Stimulated activated naive B cell treated with anti-CD40 and anti-IgM and Interleukin-4, amounts not matched to agents 10 μg/mL and 1 μg/mL and 100 μg/mL, for 72 hours (primary cell): Measurements from ENCODE around the gene APOL2.

ENCODE experiments used
- ATAC-seq, 2 donors: fragments of 150-1000 bp; cut with Tn5 transposase; replicated peaks; 2 replicates each; pipeline ENCODE4 v1.10.0; 2021; ENCODE audit warnings: moderate library complexity in 1 of 2
- DNase-seq: peaks from one replicate; pipeline ENCODE4 v3.0.0; 2021
- H3K27ac Mint-ChIP-seq: one replicate; pipeline ENCODE4 v1.8.0; 2022; ENCODE audit warnings: mild to moderate bottlenecking, mixed read lengths
- H3K27me3 Mint-ChIP-seq, 2 donors: one replicate each; pipeline ENCODE4 v1.8.0; 2022; ENCODE audit warnings: mixed read lengths in 2 of 2
- H3K36me3 Mint-ChIP-seq, 2 donors: one replicate each; pipeline ENCODE4 v1.8.0; 2022; ENCODE audit warnings: mixed read lengths in 2 of 2, mild to moderate bottlenecking in 1 of 2
- H3K4me1 Mint-ChIP-seq, 2 donors: one replicate each; pipeline ENCODE4 v1.8.0; 2022; ENCODE audit warnings: mixed read lengths in 2 of 2, mild to moderate bottlenecking in 1 of 2
- H3K4me3 Mint-ChIP-seq, 2 donors: one replicate each; pipeline ENCODE4 v1.8.0; 2022; ENCODE audit warnings: mild to moderate bottlenecking in 2 of 2, mixed read lengths in 2 of 2, moderate library complexity in 1 of 2
- H3K9me3 Mint-ChIP-seq, 2 donors: one replicate each; pipeline ENCODE4 v1.8.0; 2022; ENCODE audit warnings: mixed read lengths in 2 of 2, mild to moderate bottlenecking in 1 of 2

APOL2 gene

GRCh38 chr22:36239401-36240171 is at the start of gene APOL2:
Gene APOL2, minus strand, starts transcription at chr22:36239527. Its CDS starts 6,365 bp downstream, at chr22:36233162.
- Mint-ChIP-seq H3K4me1 (peaks cover 31 to 53% of the 10 kb centered on the region in 2 donors), H3K9me3 (peaks cover 2 to 10% of the 10 kb centered on the region in 2 donors), H3K36me3 (peaks cover 27 to 37% of the 10 kb centered on the region in 2 donors), H3K27me3 (no peaks in the 10 kb centered on the region), H3K27ac (peak within 1 kb of the TSS; percentile 98), H3K4me3 (peak within 1 kb of the TSS; percentile 97 to 99)
- DNase-seq, result peak; percentile 82
- peak; percentile 99 for ATAC-seq

- peaks cover 56 to 73% of the 10 kb centered on the region in 2 donors for H3K36me3 Mint-ChIP-seq
- DNase-seq (no peak), ATAC-seq (no peak)
- peak overlapping the region in 1 of 2 donors; percentile 43 for H3K4me3 Mint-ChIP-seq
- no peaks in the 10 kb centered on the region for H3K9me3 Mint-ChIP-seq
- peak overlapping the region; percentile 84 for H3K27ac Mint-ChIP-seq
- H3K27me3 Mint-ChIP-seq, result no peaks in the 10 kb centered on the region
- peaks cover 11 to 20% of the 10 kb centered on the region in 2 donors for H3K4me1 Mint-ChIP-seq
Observed at GRCh38 chr22:36288571-36289405, 49.5 kb upstream of the APOL2 start.

- peak overlapping the region; percentile 84 for H3K27ac Mint-ChIP-seq
- peaks cover 53 to 72% of the 10 kb centered on the region in 2 donors for H3K36me3 Mint-ChIP-seq
- no peaks in the 10 kb centered on the region for H3K9me3 Mint-ChIP-seq
- ATAC-seq (no peak), DNase-seq (no peak)
- H3K4me3 Mint-ChIP-seq, result peak overlapping the region in 1 of 2 donors; percentile 8
- peaks cover 11 to 20% of the 10 kb centered on the region in 2 donors for H3K4me1 Mint-ChIP-seq
- no peaks in the 10 kb centered on the region for H3K27me3 Mint-ChIP-seq
Observed at GRCh38 chr22:36287881-36288515, 48.7 kb upstream of the APOL2 start.

DNA sequence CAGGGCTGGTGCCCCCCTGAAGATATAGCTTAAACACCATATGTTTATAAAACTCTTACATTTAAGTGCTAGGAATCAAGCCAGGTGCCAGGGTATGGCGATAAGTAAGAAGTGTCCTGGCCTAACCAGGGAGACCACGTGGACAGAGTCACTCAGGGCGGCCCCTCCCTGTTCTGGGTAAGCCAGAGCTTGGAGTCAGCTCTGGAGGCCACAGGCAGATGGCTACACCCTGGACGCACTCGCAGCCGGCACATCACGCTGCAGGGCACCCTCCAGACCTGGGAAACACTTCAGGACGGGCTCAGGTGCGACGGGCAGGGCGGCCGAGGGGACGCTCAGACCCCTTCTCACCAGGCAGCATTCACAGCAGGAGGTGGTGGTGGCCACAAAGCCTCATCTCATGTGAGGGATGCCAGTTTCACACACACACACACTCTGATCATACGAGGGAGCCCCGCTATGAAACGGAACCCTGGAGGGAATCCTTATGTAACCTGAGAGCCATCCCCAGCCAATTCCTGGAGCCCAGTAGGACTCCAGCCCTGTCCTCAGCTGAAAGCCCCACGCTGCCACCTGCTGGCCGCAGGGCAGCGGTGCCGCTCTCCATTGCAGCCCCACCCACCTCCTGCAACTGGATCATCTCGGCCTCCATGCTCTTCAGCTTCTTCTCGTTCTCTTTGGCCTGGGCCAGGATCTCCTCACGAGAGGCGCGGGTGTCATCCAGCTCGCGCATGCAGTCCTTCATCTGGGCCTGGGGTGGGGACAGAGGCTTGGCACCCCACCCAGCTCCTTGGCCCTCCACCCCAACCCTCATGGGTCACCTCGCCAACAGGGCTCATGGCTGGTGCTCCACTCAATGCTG is 47.0 kb upstream of the APOL2 start:
- Mint-ChIP-seq H3K9me3 (no peaks in the 10 kb centered on the region), H3K27ac (peak overlapping the region; percentile 90), H3K27me3 (no peaks in the 10 kb centered on the region), H3K4me1 (peaks cover 9 to 12% of the 10 kb centered on the region in 2 donors), H3K4me3 (peak overlapping the region; percentile 31 to 53), H3K36me3 (peaks cover 52 to 73% of the 10 kb centered on the region in 2 donors)
- peak; percentile 33 for DNase-seq
- peak; percentile 87 for ATAC-seq

DNA sequence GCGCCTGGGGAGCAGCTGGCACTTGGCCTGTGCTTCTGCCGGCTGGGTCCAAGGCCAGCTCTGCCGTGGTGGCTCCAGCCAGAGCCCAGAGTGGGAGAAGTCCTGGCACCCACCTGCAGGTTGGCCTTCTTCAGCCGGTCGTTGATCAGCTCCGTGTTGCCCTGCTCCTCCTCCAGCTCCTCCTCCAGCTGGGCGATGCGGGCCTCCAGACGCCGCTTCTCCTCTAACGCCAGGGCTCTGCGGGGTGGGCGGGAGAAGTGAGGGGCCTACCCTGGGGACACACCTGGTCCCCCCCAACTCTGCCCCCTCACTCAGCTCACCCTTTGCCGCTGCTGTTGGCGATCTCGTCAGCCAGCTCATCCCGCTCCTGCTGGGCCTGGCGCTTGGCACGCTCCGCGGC is 46.2 kb upstream of the APOL2 start:
- H3K4me3 Mint-ChIP-seq, result no peak overlapping the region
- H3K36me3 Mint-ChIP-seq, result peaks cover 56 to 79% of the 10 kb centered on the region in 2 donors
- peaks cover 9 to 12% of the 10 kb centered on the region in 2 donors for H3K4me1 Mint-ChIP-seq
- ATAC-seq, result no peak
- H3K27me3 Mint-ChIP-seq, result no peaks in the 10 kb centered on the region
- H3K27ac Mint-ChIP-seq, result peak overlapping the region; percentile 71
- DNase-seq, result no peak
- H3K9me3 Mint-ChIP-seq, result no peaks in the 10 kb centered on the region

GRCh38 chr22:36285017-36285416 is 45.7 kb upstream of the APOL2 start:
- Mint-ChIP-seq H3K36me3 (peaks cover 58 to 84% of the 10 kb centered on the region in 2 donors), H3K4me3 (no peak overlapping the region), H3K27ac (peak overlapping the region; percentile 77), H3K27me3 (no peaks in the 10 kb centered on the region), H3K4me1 (peaks cover 11% of the 10 kb centered on the region in 2 donors), H3K9me3 (no peaks in the 10 kb centered on the region)
- DNase-seq (no peak), ATAC-seq (no peak)

- DNase-seq (no peak), ATAC-seq (no peak)
- peak overlapping the region; percentile 84 for H3K27ac Mint-ChIP-seq
- H3K4me3 Mint-ChIP-seq, result peak overlapping the region in 1 of 2 donors; percentile 43
- H3K4me1 Mint-ChIP-seq, result peaks cover 3 to 13% of the 10 kb centered on the region in 2 donors
- H3K27me3 Mint-ChIP-seq, result no peaks in the 10 kb centered on the region
- peaks cover 53 to 82% of the 10 kb centered on the region in 2 donors for H3K36me3 Mint-ChIP-seq
- no peaks in the 10 kb centered on the region for H3K9me3 Mint-ChIP-seq
Observed at GRCh38 chr22:36284171-36284571, 44.8 kb upstream of the APOL2 start.

GRCh38 chr22:36282328-36282831 is 43.1 kb upstream of the APOL2 start:
- no peaks in the 10 kb centered on the region for H3K27me3 Mint-ChIP-seq
- peaks cover 44 to 75% of the 10 kb centered on the region in 2 donors for H3K36me3 Mint-ChIP-seq
- H3K27ac Mint-ChIP-seq, result no peak overlapping the region
- H3K9me3 Mint-ChIP-seq, result no peaks in the 10 kb centered on the region
- no peak for DNase-seq
- no peak overlapping the region for H3K4me3 Mint-ChIP-seq
- H3K4me1 Mint-ChIP-seq, result peaks cover 13 to 17% of the 10 kb centered on the region in 2 donors
- no peak for ATAC-seq

- DNase-seq, result no peak
- H3K9me3 Mint-ChIP-seq, result no peaks in the 10 kb centered on the region
- no peak overlapping the region for H3K4me3 Mint-ChIP-seq
- no peak overlapping the region for H3K27ac Mint-ChIP-seq
- H3K4me1 Mint-ChIP-seq, result peaks cover 15 to 18% of the 10 kb centered on the region in 2 donors
- H3K36me3 Mint-ChIP-seq, result peaks cover 39 to 72% of the 10 kb centered on the region in 2 donors
- H3K27me3 Mint-ChIP-seq, result no peaks in the 10 kb centered on the region
- no peak for ATAC-seq
Observed at GRCh38 chr22:36281781-36282327, 42.5 kb upstream of the APOL2 start.

DNA sequence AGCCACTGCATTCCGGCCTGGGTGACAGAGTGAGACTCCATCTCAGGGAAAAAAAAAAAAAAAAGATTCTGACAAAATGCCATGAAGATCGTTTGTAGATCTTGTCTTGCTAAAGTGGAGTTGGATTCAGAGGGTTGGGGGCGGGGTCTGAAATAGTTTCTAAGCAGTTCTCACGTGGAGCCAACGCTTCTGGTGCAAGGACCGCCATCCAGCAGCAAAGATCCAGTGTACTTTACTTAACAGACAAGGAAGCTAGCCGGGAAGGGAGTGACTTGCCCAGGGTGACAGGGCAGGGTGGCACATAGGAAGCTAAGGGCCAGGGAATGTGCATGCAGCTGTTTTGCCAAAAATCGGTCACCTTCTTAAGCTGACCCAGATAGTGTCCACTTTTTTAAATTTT is 41.1 kb upstream of the APOL2 start:
- Mint-ChIP-seq H3K27ac (peak overlapping the region; percentile 67), H3K27me3 (no peaks in the 10 kb centered on the region), H3K9me3 (no peaks in the 10 kb centered on the region), H3K4me1 (peaks cover 15% of the 10 kb centered on the region in 2 donors), H3K4me3 (no peak overlapping the region), H3K36me3 (peaks cover 30 to 59% of the 10 kb centered on the region in 2 donors)
- DNase-seq (no peak), ATAC-seq (no peak)

GRCh38 chr22:36279219-36279666 is 39.9 kb upstream of the APOL2 start:
- peaks cover 27 to 50% of the 10 kb centered on the region in 2 donors for H3K36me3 Mint-ChIP-seq
- H3K9me3 Mint-ChIP-seq, result no peaks in the 10 kb centered on the region
- peak overlapping the region; percentile 44 for H3K27ac Mint-ChIP-seq
- DNase-seq (no peak), ATAC-seq (no peak)
- H3K4me1 Mint-ChIP-seq, result peaks cover 13 to 15% of the 10 kb centered on the region in 2 donors
- H3K4me3 Mint-ChIP-seq, result no peak overlapping the region
- no peaks in the 10 kb centered on the region for H3K27me3 Mint-ChIP-seq

GRCh38 chr22:36277482-36278291 is 38.4 kb upstream of the APOL2 start:
- Mint-ChIP-seq H3K27me3 (no peaks in the 10 kb centered on the region), H3K4me3 (peak overlapping the region in 1 of 2 donors; percentile 39), H3K36me3 (peaks cover 22 to 39% of the 10 kb centered on the region in 2 donors), H3K9me3 (no peaks in the 10 kb centered on the region), H3K27ac (peak overlapping the region; percentile 88), H3K4me1 (peaks cover 13 to 15% of the 10 kb centered on the region in 2 donors)
- ATAC-seq (peak; percentile 86), DNase-seq (peak; percentile 52)
